ENCODE results near the gene RCVRN. TPM values are rescaled to one million over a fixed set of nuclear protein-coding genes. Genes with fewer than 3 reads are reported as not detected.

The RCVRN gene
- total and polyA plus RNA-seq, 2 of the 8 experiments (the other 6 are each of a cell fraction or from before 2014, with no cell fraction given) = not detected

GRCh38 chr17:9937241-9937761, 32.2 kb upstream of the RCVRN start (continued):
- TF ChIP-seq RBBP5 (IDR thresholded peaks at IDR 0.05; ENCODE audit: borderline replicate concordance, low read depth, low read length) (no peak), GTF2F1 (IDR thresholded peaks at IDR 0.05; ENCODE audit: borderline replicate concordance, low read depth, low read length) (no peak), KDM4A (IDR thresholded peaks at IDR 0.05; ENCODE audit: low read depth, low read length, severe bottlenecking) (no peak), PHF8 (conservative IDR thresholded peaks at IDR 0.05; ENCODE audit: low read depth, low read length) (no peak), TBP (IDR thresholded peaks at IDR 0.05; ENCODE audit: low read depth, low read length) (no peak), ATF2 (IDR thresholded peaks at IDR 0.05; ENCODE audit: low read length) (no peak)

Data from H1 (cell line).